IMR-90 (cell line): ENCODE results near the gene ZPBP2. TPM values are rescaled to one million over a fixed set of nuclear protein-coding genes. Genes with fewer than 3 reads are reported as not detected.

Experiments used
- ATAC-seq: fragments of 200-7000 bp; cut with Tn5 transposase; 2 replicates; pipeline ENCODE4 v1.9.1; 2020; ENCODE audit warnings: low read depth, mild to moderate bottlenecking, moderate library complexity
- BruUV-seq: library from RNA; stranded (reverse); fragments of 400-500 nt; replicated peaks from 2 replicates; lab custom pipeline; 2021; lab: Mats Ljungman, UMichigan
- CTCF ChIA-PET: fragments of 300-600 bp; formaldehyde crosslinking; extraction: SDS; loops from one replicate; lab custom pipeline; 2021; ENCODE audit warnings: antibody characterized with exemption; lab: Yijun Ruan, JAX
- POLR2A ChIA-PET: fragments of 300-600 bp; sonication (Branson Sonifier 250); formaldehyde crosslinking; loops from one replicate; lab custom pipeline; 2022; ENCODE audit warnings: antibody characterized with exemption; ENCODE audit not compliant: unreplicated experiment; lab: Charles Lee
- DNase-seq: peaks from one replicate; pipeline ENCODE4 v3.0.0; 2013
- H2AFZ ChIP-seq: replicated peaks from 2 replicates; pipeline ENCODE3; 2013; ENCODE audit warnings: low read length, mild to moderate bottlenecking; ENCODE audit not compliant: poor library complexity
- H2AK5ac ChIP-seq: 2 replicates; pipeline ENCODE4 v1.6.1; 2013; ENCODE audit warnings: low read depth, low read length, inconsistent platforms
- H2AK9ac ChIP-seq: replicated peaks from 2 replicates; pipeline ENCODE3; 2013; ENCODE audit warnings: mild to moderate bottlenecking, low read depth, low read length, moderate library complexity; ENCODE audit not compliant: poor library complexity
- H2BK120ac ChIP-seq: 2 replicates; pipeline ENCODE4 v1.6.1; 2013; ENCODE audit warnings: low read depth, low read length, inconsistent platforms
- H2BK15ac ChIP-seq: 3 replicates; pipeline ENCODE4 v1.6.1; 2013; ENCODE audit warnings: low read depth, low read length, inconsistent platforms
- H2BK20ac ChIP-seq: 2 replicates; pipeline ENCODE4 v1.6.1; 2013; ENCODE audit warnings: low read depth, mild to moderate bottlenecking, inconsistent platforms, low read length, moderate library complexity
- H2BK5ac ChIP-seq: 2 replicates; pipeline ENCODE4 v1.6.1; 2013; ENCODE audit warnings: mild to moderate bottlenecking, low read depth, low read length, inconsistent platforms; ENCODE audit not compliant: poor library complexity, severe bottlenecking
- H3K14ac ChIP-seq: replicated peaks from 2 replicates; pipeline ENCODE4 v1.6.1; 2013; ENCODE audit warnings: low read depth, low read length, inconsistent platforms
- H3K18ac ChIP-seq: 2 replicates; pipeline ENCODE4 v1.6.1; 2013; ENCODE audit warnings: low read depth, low read length, control low read depth
- H3K23ac ChIP-seq: 2 replicates; pipeline ENCODE4 v1.6.1; 2013; ENCODE audit warnings: low read depth, low read length, inconsistent platforms
- H3K27ac ChIP-seq: 2 replicates; pipeline ENCODE4 v1.5.1; 2013; ENCODE audit warnings: mild to moderate bottlenecking, control low read depth, low read length; ENCODE audit not compliant: insufficient read depth
- H3K27me3 ChIP-seq: 2 replicates; pipeline ENCODE4 v1.6.1; 2013; ENCODE audit warnings: low read length; ENCODE audit not compliant: control insufficient read depth, insufficient read depth
- H3K36me3 ChIP-seq: 2 replicates; pipeline ENCODE4 v1.6.1; 2013; ENCODE audit warnings: low read length, mixed read lengths; ENCODE audit not compliant: control insufficient read depth, insufficient read depth
- H3K4ac ChIP-seq: 2 replicates; pipeline ENCODE4 v1.6.1; 2013; ENCODE audit warnings: low read depth, low read length, inconsistent platforms
- H3K4me1 ChIP-seq: 2 replicates; pipeline ENCODE4 v1.6.1; 2013; ENCODE audit warnings: low read length, mixed read lengths; ENCODE audit not compliant: control insufficient read depth, insufficient read depth
- H3K4me2 ChIP-seq: 2 replicates; pipeline ENCODE4 v1.6.1; 2013; ENCODE audit warnings: low read depth, mild to moderate bottlenecking, control low read depth, low read length, moderate library complexity
- H3K4me3 ChIP-seq: 2 replicates; pipeline ENCODE4 v1.5.1; 2013; ENCODE audit warnings: low read depth, mild to moderate bottlenecking, control low read depth, low read length, moderate library complexity; ENCODE audit not compliant: insufficient read depth
- H3K56ac ChIP-seq: 2 replicates; pipeline ENCODE4 v1.6.1; 2013; ENCODE audit warnings: low read length, inconsistent platforms; ENCODE audit not compliant: insufficient read depth; ENCODE audit errors: extremely low read depth
- H3K79me1 ChIP-seq, 2 experiments: 2 replicates each; pipeline ENCODE4 v1.6.1; 2013; ENCODE audit warnings: low read length in 2 of 2, inconsistent platforms in 1 of 2, low read depth in 1 of 2
- H3K9ac ChIP-seq: 2 replicates; pipeline ENCODE4 v1.6.1; 2013; ENCODE audit warnings: low read depth, low read length, control low read depth
- H3K9me1 ChIP-seq: 2 replicates; pipeline ENCODE4 v1.6.1; 2013; ENCODE audit warnings: low read length, inconsistent platforms; ENCODE audit not compliant: insufficient read depth
- H3K9me3 ChIP-seq: 2 replicates; pipeline ENCODE4 v1.6.1; 2013; ENCODE audit warnings: low read length; ENCODE audit not compliant: control insufficient read depth, insufficient read depth
- H4K20me1 ChIP-seq: 2 replicates; pipeline ENCODE4 v1.6.1; 2013; ENCODE audit warnings: low read length, inconsistent platforms; ENCODE audit not compliant: insufficient read depth
- H4K5ac ChIP-seq: 2 replicates; pipeline ENCODE4 v1.6.1; 2013; ENCODE audit warnings: mild to moderate bottlenecking, low read depth, low read length, control low read depth
- H4K8ac ChIP-seq, 2 experiments: 2 replicates each; pipeline ENCODE4 v1.6.1; 2013; ENCODE audit warnings: low read depth in 2 of 2, low read length in 2 of 2, control low read depth in 1 of 2, inconsistent platforms in 1 of 2
- H4K91ac ChIP-seq: 2 replicates; pipeline ENCODE4 v1.6.1; 2013; ENCODE audit warnings: low read depth, low read length, inconsistent platforms; ENCODE audit not compliant: insufficient read depth
- CEBPB ChIP-seq: IDR thresholded peaks from 2 replicates; pipeline ENCODE4 v1.6.1; 2012; ENCODE audit warnings: low read depth, low read length, improper control_type of control experiment
- CHD1 ChIP-seq: IDR thresholded peaks from 2 replicates; pipeline ENCODE4 v1.6.1; 2012; ENCODE audit warnings: low read depth, low read length, improper control_type of control experiment
- CTCF ChIP-seq: conservative IDR thresholded peaks from 2 replicates; pipeline ENCODE4 v1.5.1; 2012; ENCODE audit warnings: mild to moderate bottlenecking, low read depth, low read length, improper control_type of control experiment
- MAFK ChIP-seq: IDR thresholded peaks from 2 replicates; pipeline ENCODE4 v1.6.1; 2012; ENCODE audit warnings: low read depth, low read length, improper control_type of control experiment
- MXI1 ChIP-seq: IDR thresholded peaks from 2 replicates; pipeline ENCODE4 v1.6.1; 2012; ENCODE audit warnings: low read depth, mild to moderate bottlenecking, low read length, moderate library complexity, borderline replicate concordance
- POLR2A ChIP-seq: IDR thresholded peaks from 2 replicates; pipeline ENCODE4 v1.6.1; 2012; ENCODE audit warnings: mild to moderate bottlenecking, low read depth, low read length
- RAD21 ChIP-seq: IDR thresholded peaks from 2 replicates; pipeline ENCODE4 v1.6.1; 2012; ENCODE audit warnings: low read length, improper control_type of control experiment
- SMC3 ChIP-seq: fragments of 150-350 bp; IDR thresholded peaks from 2 replicates; pipeline ENCODE4 v1.6.1; 2016; ENCODE audit warnings: low read depth, mild to moderate bottlenecking, antibody characterized with exemption, low read length, moderate library complexity
- WGBS, 2 experiments: methylation state at CpG; one replicate each; pipeline versions ENCODE4 v1.1.5 to v1.1.7; 2013; ENCODE audit warnings: missing lambda C conversion rate in 2 of 2; ENCODE audit not compliant: insufficient read length in 1 of 2; ENCODE audit errors: extremely low coverage in 2 of 2; 5-methylcytosine and 5-hydroxymethylcytosine counted together
- dilution Hi-C: fragments of 300-500 bp; cut with HindIII; formaldehyde crosslinking; loops from one replicate; pipeline ENCODE4 v1.14.3; 2018; ENCODE audit warnings: low sequenced_read_pairs; ENCODE audit not compliant: unreplicated experiment
- in situ Hi-C: fragments of 300-500 bp; cut with MboI; formaldehyde crosslinking; loops from 3 replicates; pipeline ENCODE4 v1.14.3; 2019; ENCODE audit warnings: low sequenced_read_pairs, inconsistent platforms, mixed read lengths
- intact Hi-C: fragments of 100-400 bp; cut with micrococcal nuclease; formaldehyde crosslinking; loops from 2 replicates; pipeline ENCODE4 v1.10.0; 2022
- polyA plus RNA-seq, 3 experiments: library from polyadenylated mRNA; depleted of rRNA; stranded (reverse); fragments of >200 nt; gene quantifications; 2 replicates each; pipeline ENCODE4 v1.2.3, GENCODE V29; 2012; ENCODE audit warnings: low replicate concordance in 1 of 3
- total RNA-seq: library from RNA; depleted of rRNA; stranded (reverse); fragments of >200 nt; gene quantifications from 2 replicates; pipeline ENCODE4 v1.2.3, GENCODE V29; 2012
- TF ChIP-seq, protein P1 (sequence below): fragments of 150-350 bp; IDR thresholded peaks from 2 replicates; pipeline ENCODE4 v1.6.1; 2016; ENCODE audit warnings: low read depth, mild to moderate bottlenecking, low read length, moderate library complexity, borderline replicate concordance

ZPBP2 gene
- total and polyA plus RNA-seq, 2 of the 4 experiments (the other 2 are of a cell fraction), result not detected

GRCh38 chr17:39908789-39909352 lies 40.9 kb downstream of the ZPBP2 start:
- no peak overlapping the region for H3K4ac ChIP-seq
- DNase-seq (no peak), ATAC-seq (no peak)
- H3K9ac ChIP-seq, result no peak overlapping the region
- no peak overlapping the region for H3K56ac ChIP-seq
- H3K18ac ChIP-seq, result no peak overlapping the region
- H3K27ac ChIP-seq, result no peak overlapping the region
- TF ChIP-seq MAFK (no peak), CEBPB (no peak), CHD1 (no peak), RAD21 (no peak), MXI1 (no peak), CTCF (no peak), SMC3 (no peak), POLR2A (no peak)
- TF ChIP-seq, protein P1, sequence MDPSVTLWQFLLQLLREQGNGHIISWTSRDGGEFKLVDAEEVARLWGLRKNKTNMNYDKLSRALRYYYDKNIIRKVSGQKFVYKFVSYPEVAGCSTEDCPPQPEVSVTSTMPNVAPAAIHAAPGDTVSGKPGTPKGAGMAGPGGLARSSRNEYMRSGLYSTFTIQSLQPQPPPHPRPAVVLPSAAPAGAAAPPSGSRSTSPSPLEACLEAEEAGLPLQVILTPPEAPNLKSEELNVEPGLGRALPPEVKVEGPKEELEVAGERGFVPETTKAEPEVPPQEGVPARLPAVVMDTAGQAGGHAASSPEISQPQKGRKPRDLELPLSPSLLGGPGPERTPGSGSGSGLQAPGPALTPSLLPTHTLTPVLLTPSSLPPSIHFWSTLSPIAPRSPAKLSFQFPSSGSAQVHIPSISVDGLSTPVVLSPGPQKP, result no peak
- no peak overlapping the region for H2AK9ac ChIP-seq
- no peak overlapping the region for H2BK15ac ChIP-seq
- no peaks in the 10 kb centered on the region for H3K9me3 ChIP-seq
- no peaks in the 10 kb centered on the region for H3K4me1 ChIP-seq
- ChIA-PET CTCF (no interaction called here), POLR2A (no interaction called here)
- H2AFZ ChIP-seq, result no peak overlapping the region
- no peak overlapping the region for H4K91ac ChIP-seq
- no peak overlapping the region for H4K5ac ChIP-seq
- no peak overlapping the region for H3K14ac ChIP-seq
- no peaks in the 10 kb centered on the region for H3K9me1 ChIP-seq
- H2BK120ac ChIP-seq, result no peak overlapping the region
- H3K4me2 ChIP-seq, result no peak overlapping the region
- H3K36me3 ChIP-seq, result peaks cover 11% of the 10 kb centered on the region
- no peak overlapping the region for H4K8ac ChIP-seq
- BruUV-seq, result no TSS peak
- H3K23ac ChIP-seq, result no peak overlapping the region
- in situ Hi-C loops, result no loop called here
- H2BK5ac ChIP-seq, result no peak overlapping the region
- 93% methylated on average over 3 of the region's 6 CpGs; no CpG with 5 or more reads in 1 of the 2 experiments for WGBS, 2 experiments
- dilution Hi-C loops, result no loop called here
- no peaks in the 10 kb centered on the region for H4K20me1 ChIP-seq
- no peak overlapping the region for H2AK5ac ChIP-seq
- intact Hi-C loops, result no loop called here
- no peaks in the 10 kb centered on the region for H3K79me1 ChIP-seq
- no peak overlapping the region for H3K4me3 ChIP-seq
- H3K27me3 ChIP-seq, result no peaks in the 10 kb centered on the region
- no peak overlapping the region for H2BK20ac ChIP-seq
